GM23338 (cell line): ENCODE results near the gene SLC2A5. TPM values are rescaled to one million over a fixed set of nuclear protein-coding genes. Genes with fewer than 3 reads are reported as not detected.

Experiments used
- ATAC-seq: fragments of 200-7000 bp; cut with Tn5 transposase; 3 replicates; pipeline ENCODE4 v1.9.1; 2020
- DNase-seq: peaks from one replicate; pipeline ENCODE4 v3.0.0-alpha.2; 2015; ENCODE audit warnings: low spot score
- H2AFZ ChIP-seq: fragments of 200-600 bp; sonication (generic); 2 replicates; pipeline ENCODE4 v1.8.0; 2016; ENCODE audit warnings: antibody characterized with exemption, mild to moderate bottlenecking, moderate library complexity
- H3F3A ChIP-seq: fragments of 200-600 bp; sonication (generic); replicated peaks from 2 replicates; pipeline ENCODE4 v1.8.0; 2017; ENCODE audit warnings: antibody characterized with exemption, mixed run types, low read depth
- H3K27ac ChIP-seq: fragments of 200-600 bp; sonication (generic); 2 replicates; pipeline ENCODE4 v1.6.1; 2016; ENCODE audit warnings: low read depth
- H3K27me3 ChIP-seq: fragments of 200-600 bp; sonication (generic); 2 replicates; pipeline ENCODE4 v1.8.0; 2016; ENCODE audit warnings: mild to moderate bottlenecking, mixed run types, moderate library complexity; ENCODE audit not compliant: insufficient read depth
- H3K36me3 ChIP-seq: fragments of 200-600 bp; sonication (generic); 2 replicates; pipeline ENCODE4 v1.8.0; 2016; ENCODE audit warnings: mild to moderate bottlenecking; ENCODE audit not compliant: insufficient read depth
- H3K4me1 ChIP-seq: fragments of 200-600 bp; sonication (generic); 2 replicates; pipeline ENCODE4 v1.8.0; 2016; ENCODE audit warnings: mild to moderate bottlenecking, moderate library complexity; ENCODE audit not compliant: insufficient read depth
- H3K4me2 ChIP-seq: fragments of 200-600 bp; sonication (generic); 2 replicates; pipeline ENCODE4 v1.7.1; 2017; ENCODE audit warnings: mixed run types
- H3K4me3 ChIP-seq: fragments of 200-600 bp; sonication (generic); 2 replicates; pipeline ENCODE4 v1.6.1; 2016; ENCODE audit warnings: mixed run types
- H3K79me2 ChIP-seq: fragments of 200-600 bp; sonication (generic); replicated peaks from 2 replicates; pipeline ENCODE4 v1.8.0; 2017; ENCODE audit warnings: mild to moderate bottlenecking; ENCODE audit not compliant: insufficient read depth
- H3K9me2 ChIP-seq: fragments of 200-600 bp; sonication (generic); 2 replicates; pipeline ENCODE4 v1.8.0; 2017; ENCODE audit not compliant: insufficient read depth
- H4K20me1 ChIP-seq: fragments of 200-600 bp; sonication (generic); replicated peaks from 2 replicates; pipeline ENCODE4 v1.8.0; 2017; ENCODE audit warnings: mild to moderate bottlenecking; ENCODE audit not compliant: insufficient read depth
- H3K27ac Mint-ChIP-seq: 2 replicates; pipeline ENCODE4 v1.8.0; 2020; ENCODE audit warnings: inconsistent platforms, mild to moderate bottlenecking, moderate library complexity, mixed read lengths
- H3K27me3 Mint-ChIP-seq: 3 replicates; pipeline ENCODE4 v1.8.0; 2022; ENCODE audit warnings: low read depth, mild to moderate bottlenecking, moderate library complexity, mixed read lengths, inconsistent platforms; ENCODE audit not compliant: insufficient read depth, poor library complexity
- H3K36me3 Mint-ChIP-seq: 3 replicates; pipeline ENCODE4 v1.8.0; 2021; ENCODE audit warnings: low read depth, mild to moderate bottlenecking, inconsistent platforms, moderate library complexity, mixed read lengths
- H3K4me1 Mint-ChIP-seq: 3 replicates; pipeline ENCODE4 v1.8.0; 2020; ENCODE audit warnings: mild to moderate bottlenecking, inconsistent platforms, mixed read lengths
- H3K4me3 Mint-ChIP-seq: 3 replicates; pipeline ENCODE4 v1.8.0; 2021; ENCODE audit warnings: moderate library complexity, mild to moderate bottlenecking, inconsistent platforms, mixed read lengths
- H3K9me3 Mint-ChIP-seq: 3 replicates; pipeline ENCODE4 v1.8.0; 2020; ENCODE audit warnings: moderate library complexity, mild to moderate bottlenecking, inconsistent platforms, mixed read lengths
- CREB1 ChIP-seq: fragments of 250-450 bp; sonication (Bioruptor Pico); IDR thresholded peaks from 2 replicates; pipeline ENCODE4 v1.5.0; 2020; ENCODE audit warnings: low read depth, mild to moderate bottlenecking, moderate library complexity
- EZH2 ChIP-seq: fragments of 200-600 bp; sonication (generic); IDR thresholded peaks from one replicate; pipeline ENCODE4 v1.8.0; 2017; ENCODE audit warnings: antibody characterized with exemption, mild to moderate bottlenecking, low read depth; ENCODE audit not compliant: unreplicated experiment
- EZH2phosphoT487 ChIP-seq: fragments of 200-600 bp; sonication (generic); IDR thresholded peaks from one replicate; pipeline ENCODE4 v1.8.1; 2018; ENCODE audit warnings: antibody characterized with exemption; ENCODE audit not compliant: unreplicated experiment
- JUNB ChIP-seq: IDR thresholded peaks from one replicate; pipeline ENCODE4 v1.6.1; 2016; ENCODE audit warnings: antibody characterized with exemption; ENCODE audit not compliant: unreplicated experiment
- NANOG ChIP-seq: IDR thresholded peaks from 2 replicates; pipeline ENCODE4 v1.6.1; 2016; ENCODE audit warnings: antibody characterized with exemption, borderline replicate concordance
- POLR2AphosphoS5 ChIP-seq: IDR thresholded peaks from 2 replicates; pipeline ENCODE4 v1.6.1; 2016; ENCODE audit warnings: antibody characterized with exemption, low read depth
- REST ChIP-seq: IDR thresholded peaks from one replicate; pipeline ENCODE4 v1.6.1; 2018; ENCODE audit warnings: antibody characterized with exemption; ENCODE audit not compliant: unreplicated experiment
- STAT1 ChIP-seq: IDR thresholded peaks from one replicate; pipeline ENCODE4 v1.6.1; 2016; ENCODE audit warnings: antibody characterized with exemption; ENCODE audit not compliant: unreplicated experiment
- ZNF114 ChIP-seq: fragments of 250-450 bp; sonication (Bioruptor Pico); IDR thresholded peaks from 2 replicates; pipeline ENCODE4 v1.5.0; 2020; ENCODE audit warnings: mild to moderate bottlenecking, moderate library complexity
- ZNF331 ChIP-seq: fragments of 250-450 bp; sonication (Bioruptor Pico); IDR thresholded peaks from 2 replicates; pipeline ENCODE4 v1.5.0; 2020; ENCODE audit warnings: low read depth, mild to moderate bottlenecking, moderate library complexity
- ZNF462 ChIP-seq: fragments of 250-450 bp; sonication (Bioruptor Pico); IDR thresholded peaks from 2 replicates; pipeline ENCODE4 v1.5.0; 2020; ENCODE audit warnings: mild to moderate bottlenecking, moderate library complexity
- polyA plus RNA-seq: library from polyadenylated mRNA; unstranded; fragments of >200 nt; fragmentation: Nextera tagmentation; extraction: Ambion mirVana; gene quantifications from 2 replicates; pipeline ENCODE4 v1.2.1, GENCODE V29; 2016
- total RNA-seq: library from RNA; depleted of rRNA; stranded (reverse); fragments of >200 nt; shearing (Covaris generic); gene quantifications from 2 replicates; pipeline ENCODE4 v1.2.3, GENCODE V29; 2014
- TF ChIP-seq, protein P1 (sequence below), 2 experiments: fragments of 200-600 bp in 1 of 2; sonication (generic) in 1 of 2; conservative IDR thresholded peaks; 2 replicates each; pipeline versions ENCODE4 v1.5.1 to v1.6.1; 2016 to 2017; ENCODE audit warnings: antibody characterized with exemption in 2 of 2, low read depth in 2 of 2, mild to moderate bottlenecking in 2 of 2, moderate library complexity in 1 of 2
- TF ChIP-seq, protein P2 (sequence below): IDR thresholded peaks from 2 replicates; pipeline ENCODE4 v1.6.1; 2016; ENCODE audit warnings: antibody characterized with exemption

Gene SLC2A5
- total and polyA plus RNA-seq, 2 experiments from 2014 or later: 0.03 TPM; not detected in 1

- TF ChIP-seq, protein P1, sequence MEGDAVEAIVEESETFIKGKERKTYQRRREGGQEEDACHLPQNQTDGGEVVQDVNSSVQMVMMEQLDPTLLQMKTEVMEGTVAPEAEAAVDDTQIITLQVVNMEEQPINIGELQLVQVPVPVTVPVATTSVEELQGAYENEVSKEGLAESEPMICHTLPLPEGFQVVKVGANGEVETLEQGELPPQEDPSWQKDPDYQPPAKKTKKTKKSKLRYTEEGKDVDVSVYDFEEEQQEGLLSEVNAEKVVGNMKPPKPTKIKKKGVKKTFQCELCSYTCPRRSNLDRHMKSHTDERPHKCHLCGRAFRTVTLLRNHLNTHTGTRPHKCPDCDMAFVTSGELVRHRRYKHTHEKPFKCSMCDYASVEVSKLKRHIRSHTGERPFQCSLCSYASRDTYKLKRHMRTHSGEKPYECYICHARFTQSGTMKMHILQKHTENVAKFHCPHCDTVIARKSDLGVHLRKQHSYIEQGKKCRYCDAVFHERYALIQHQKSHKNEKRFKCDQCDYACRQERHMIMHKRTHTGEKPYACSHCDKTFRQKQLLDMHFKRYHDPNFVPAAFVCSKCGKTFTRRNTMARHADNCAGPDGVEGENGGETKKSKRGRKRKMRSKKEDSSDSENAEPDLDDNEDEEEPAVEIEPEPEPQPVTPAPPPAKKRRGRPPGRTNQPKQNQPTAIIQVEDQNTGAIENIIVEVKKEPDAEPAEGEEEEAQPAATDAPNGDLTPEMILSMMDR (conservative IDR thresholded peaks at IDR 0.05; ENCODE audit: low read depth in 2 of 2): peak; percentile 82 to 97
- TF ChIP-seq, protein P2, sequence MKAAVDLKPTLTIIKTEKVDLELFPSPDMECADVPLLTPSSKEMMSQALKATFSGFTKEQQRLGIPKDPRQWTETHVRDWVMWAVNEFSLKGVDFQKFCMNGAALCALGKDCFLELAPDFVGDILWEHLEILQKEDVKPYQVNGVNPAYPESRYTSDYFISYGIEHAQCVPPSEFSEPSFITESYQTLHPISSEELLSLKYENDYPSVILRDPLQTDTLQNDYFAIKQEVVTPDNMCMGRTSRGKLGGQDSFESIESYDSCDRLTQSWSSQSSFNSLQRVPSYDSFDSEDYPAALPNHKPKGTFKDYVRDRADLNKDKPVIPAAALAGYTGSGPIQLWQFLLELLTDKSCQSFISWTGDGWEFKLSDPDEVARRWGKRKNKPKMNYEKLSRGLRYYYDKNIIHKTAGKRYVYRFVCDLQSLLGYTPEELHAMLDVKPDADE: 0 out of 2 replicates have a peak, but pooled peaks have one; percentile 10
- TF ChIP-seq CREB1 (CRISPR knock-in tag) (peak; percentile 83), ZNF331 (CRISPR knock-in tag) (no peak), EZH2phosphoT487 (no peak), EZH2 (no peak), ZNF114 (no peak), REST (no peak), ZNF462 (no peak), JUNB (no peak), POLR2AphosphoS5 (peak; percentile 84), STAT1 (no peak), NANOG (no peak)
- H3K9me3 Mint-ChIP-seq: no peaks in the 10 kb centered on the region; the same call in 2 of the 3 replicates
- DNase-seq (peak; percentile 83), ATAC-seq (peak; percentile 93)
- H3K27me3 ChIP-seq: no peaks in the 10 kb centered on the region
- H3K36me3 ChIP-seq: no peaks in the 10 kb centered on the region
- no peak overlapping the region for H3K4me2 ChIP-seq
- H3K27ac Mint-ChIP-seq: peak overlapping the region; percentile 97
- H3K4me1 ChIP-seq: no peaks in the 10 kb centered on the region
- no peaks in the 10 kb centered on the region for H3K36me3 Mint-ChIP-seq
- no peak overlapping the region for H3K27ac ChIP-seq
- no peak overlapping the region for H2AFZ ChIP-seq
- H3K27me3 Mint-ChIP-seq: peaks cover 13% of the 10 kb centered on the region
- H4K20me1 ChIP-seq: no peaks in the 10 kb centered on the region
- no peaks in the 10 kb centered on the region for H3K9me2 ChIP-seq
- no peak overlapping the region for H3K4me3 Mint-ChIP-seq
- no peak overlapping the region for H3K4me3 ChIP-seq
- peaks cover 6% of the 10 kb centered on the region; the same call in 2 of the 3 replicates for H3K4me1 Mint-ChIP-seq
- H3K79me2 ChIP-seq: no peaks in the 10 kb centered on the region
- no peaks in the 10 kb centered on the region for H3F3A ChIP-seq
Observed at GRCh38 chr1:9009438-9010370, 59.7 kb downstream of the SLC2A5 start.
